Colonic mucosa (tissue), 4 donors: ENCODE measurements around the gene JAKMIP2. TPM values are rescaled to one million over a fixed set of nuclear protein-coding genes. Genes with fewer than 3 reads are reported as not detected.

Source experiments
- DNase-seq: peaks from one replicate; pipeline ENCODE4 v3.0.0-alpha.2; 2020
- H3K27ac ChIP-seq: fragments of 200-600 bp; one replicate; pipeline ENCODE4 v1.8.0; 2021
- H3K27me3 ChIP-seq: fragments of 200-600 bp; one replicate; pipeline ENCODE4 v1.8.0; 2021
- H3K36me3 ChIP-seq: fragments of 200-600 bp; one replicate; pipeline ENCODE4 v1.8.0; 2021
- H3K4me1 ChIP-seq: fragments of 200-600 bp; one replicate; pipeline ENCODE4 v1.8.0; 2021; ENCODE audit warnings: mild to moderate bottlenecking
- H3K4me3 ChIP-seq: fragments of 200-600 bp; one replicate; pipeline ENCODE4 v1.8.0; 2021
- H3K9ac ChIP-seq, 2 donors: one replicate each; pipeline ENCODE4 v1.7.0; 2013; ENCODE audit warnings: control low read depth in 2 of 2, low read depth in 2 of 2, low read length in 2 of 2
- H3K9me3 ChIP-seq: fragments of 200-600 bp; one replicate; pipeline ENCODE4 v1.8.0; 2021
- intact Hi-C: fragments of 100-400 bp; cut with DNase I; formaldehyde crosslinking; loops from one replicate; pipeline ENCODE4 v1.14.1; 2022
- total RNA-seq, 2 donors: library from RNA; stranded (reverse); fragmentation: NEBNext Ultra II Directional in 1 of 2; extraction: Animal tissue kit (Norgen Biotek cat#: 25700) in 1 of 2; gene quantifications; one replicate each; pipeline ENCODE4 v1.2.1, GENCODE V29; 2021
- TF ChIP-seq, protein P1 (sequence below): fragments of 200-600 bp; IDR thresholded peaks from one replicate; pipeline ENCODE4 v1.8.0; 2022; ENCODE audit warnings: antibody characterized with exemption, mild to moderate bottlenecking
- donor health status: healthy.
- donor health status: DM: no; HTN: no; CAD: no.
- donor health status: DM: no; HTN: no; CAD: no.

The JAKMIP2 gene
- total RNA-seq, 2 donors from 2014 or later, result 0.17 to 1.3 TPM

DNA sequence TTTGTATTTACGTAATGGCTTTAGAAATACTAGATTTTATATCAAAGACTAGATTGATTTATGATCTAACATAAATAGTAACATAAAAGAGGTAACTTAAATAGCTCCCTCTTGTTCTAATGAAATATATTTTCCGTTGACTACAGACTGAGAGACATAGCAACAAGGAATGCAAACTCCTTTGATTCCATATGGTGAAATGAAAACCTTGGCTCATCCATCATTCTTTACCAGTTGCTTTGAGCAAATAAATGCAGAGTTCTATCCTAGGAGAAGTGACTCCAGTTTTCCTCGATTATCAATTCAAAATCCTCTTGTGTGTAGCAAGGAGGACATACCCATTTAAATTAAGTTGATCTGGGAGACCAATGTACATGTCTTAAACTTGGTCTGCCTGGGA is 18.0 kb upstream of the JAKMIP2 start:
- no peak overlapping the region for H3K4me3 ChIP-seq
- intact Hi-C loops, result no loop called here
- no peak overlapping the region for H3K27ac ChIP-seq
- H3K36me3 ChIP-seq, result no peaks in the 10 kb centered on the region
- TF ChIP-seq, protein P1, sequence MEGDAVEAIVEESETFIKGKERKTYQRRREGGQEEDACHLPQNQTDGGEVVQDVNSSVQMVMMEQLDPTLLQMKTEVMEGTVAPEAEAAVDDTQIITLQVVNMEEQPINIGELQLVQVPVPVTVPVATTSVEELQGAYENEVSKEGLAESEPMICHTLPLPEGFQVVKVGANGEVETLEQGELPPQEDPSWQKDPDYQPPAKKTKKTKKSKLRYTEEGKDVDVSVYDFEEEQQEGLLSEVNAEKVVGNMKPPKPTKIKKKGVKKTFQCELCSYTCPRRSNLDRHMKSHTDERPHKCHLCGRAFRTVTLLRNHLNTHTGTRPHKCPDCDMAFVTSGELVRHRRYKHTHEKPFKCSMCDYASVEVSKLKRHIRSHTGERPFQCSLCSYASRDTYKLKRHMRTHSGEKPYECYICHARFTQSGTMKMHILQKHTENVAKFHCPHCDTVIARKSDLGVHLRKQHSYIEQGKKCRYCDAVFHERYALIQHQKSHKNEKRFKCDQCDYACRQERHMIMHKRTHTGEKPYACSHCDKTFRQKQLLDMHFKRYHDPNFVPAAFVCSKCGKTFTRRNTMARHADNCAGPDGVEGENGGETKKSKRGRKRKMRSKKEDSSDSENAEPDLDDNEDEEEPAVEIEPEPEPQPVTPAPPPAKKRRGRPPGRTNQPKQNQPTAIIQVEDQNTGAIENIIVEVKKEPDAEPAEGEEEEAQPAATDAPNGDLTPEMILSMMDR, result no peak
- H3K27me3 ChIP-seq, result no peaks in the 10 kb centered on the region
- no peaks in the 10 kb centered on the region for H3K4me1 ChIP-seq
- H3K9ac ChIP-seq, result no peak overlapping the region
- no peak for DNase-seq
- H3K9me3 ChIP-seq, result no peaks in the 10 kb centered on the region

DNA sequence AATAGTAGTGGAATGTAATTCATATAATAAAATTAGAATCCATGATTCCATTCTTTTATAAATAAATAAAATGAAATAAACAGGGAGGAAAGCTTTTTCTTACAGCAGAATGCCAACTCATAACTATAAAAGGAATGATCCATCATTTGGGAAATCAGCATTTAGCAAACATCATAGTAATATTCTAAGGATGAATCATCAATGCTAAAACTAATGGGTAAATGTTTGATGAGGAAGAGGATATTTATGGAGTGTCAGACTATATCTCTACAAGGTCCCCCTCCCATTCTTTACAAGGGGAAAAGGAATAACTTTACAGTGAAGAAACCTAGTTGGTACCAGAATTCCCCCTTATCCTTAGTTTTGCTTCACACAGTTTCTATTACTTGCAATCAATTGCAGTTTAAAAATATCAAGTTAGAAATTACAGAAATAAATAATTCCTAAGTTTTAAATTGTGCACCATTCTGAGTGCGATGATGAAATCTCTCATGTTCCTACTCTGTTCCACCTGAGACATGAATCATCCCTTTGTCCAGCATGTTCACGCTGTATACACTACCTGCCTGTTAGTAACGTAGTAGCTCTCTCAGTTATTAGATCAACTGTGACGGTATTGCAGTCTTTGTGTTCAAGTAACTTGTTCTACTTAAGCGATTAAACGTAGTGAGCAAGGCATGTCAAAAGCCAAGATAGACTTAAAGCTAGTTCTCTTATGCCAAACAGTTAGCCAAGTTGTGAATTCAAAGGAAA is 14.2 kb upstream of the JAKMIP2 start:
- no peak overlapping the region for H3K9ac ChIP-seq
- no peaks in the 10 kb centered on the region for H3K27me3 ChIP-seq
- H3K36me3 ChIP-seq, result no peaks in the 10 kb centered on the region
- intact Hi-C loops, result no loop called here
- H3K9me3 ChIP-seq, result no peaks in the 10 kb centered on the region
- H3K4me1 ChIP-seq, result no peaks in the 10 kb centered on the region
- no peak for DNase-seq
- TF ChIP-seq, protein P1, result no peak
- H3K27ac ChIP-seq, result no peak overlapping the region
- H3K4me3 ChIP-seq, result no peak overlapping the region

DNA sequence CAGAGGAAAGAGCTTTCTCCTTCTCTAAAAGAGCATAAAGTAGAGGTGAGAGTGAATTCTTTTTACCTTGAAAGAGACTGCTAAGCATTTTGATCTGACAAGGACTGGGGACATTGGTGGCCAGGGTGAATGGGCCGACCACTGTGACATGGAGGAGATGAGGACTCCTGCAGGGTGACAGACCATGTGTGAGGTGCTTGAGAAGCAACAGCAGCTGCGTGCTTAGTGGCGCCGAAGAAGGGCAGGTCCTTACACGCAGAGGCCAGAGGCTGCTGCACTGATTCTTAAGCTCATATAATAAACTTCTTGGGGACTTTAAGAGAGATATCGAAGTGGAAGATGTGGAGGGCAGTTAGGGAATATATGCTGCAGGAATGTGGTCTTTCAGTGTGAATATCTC is 8.7 kb upstream of the JAKMIP2 start:
- Histone ChIP-seq H3K27me3 (no peaks in the 10 kb centered on the region), H3K4me3 (no peak overlapping the region), H3K27ac (no peak overlapping the region), H3K36me3 (no peaks in the 10 kb centered on the region), H3K4me1 (no peaks in the 10 kb centered on the region), H3K9ac (no peak overlapping the region), H3K9me3 (no peaks in the 10 kb centered on the region)
- intact Hi-C loops, result no loop called here
- TF ChIP-seq, protein P1, result no peak
- no peak for DNase-seq

DNA sequence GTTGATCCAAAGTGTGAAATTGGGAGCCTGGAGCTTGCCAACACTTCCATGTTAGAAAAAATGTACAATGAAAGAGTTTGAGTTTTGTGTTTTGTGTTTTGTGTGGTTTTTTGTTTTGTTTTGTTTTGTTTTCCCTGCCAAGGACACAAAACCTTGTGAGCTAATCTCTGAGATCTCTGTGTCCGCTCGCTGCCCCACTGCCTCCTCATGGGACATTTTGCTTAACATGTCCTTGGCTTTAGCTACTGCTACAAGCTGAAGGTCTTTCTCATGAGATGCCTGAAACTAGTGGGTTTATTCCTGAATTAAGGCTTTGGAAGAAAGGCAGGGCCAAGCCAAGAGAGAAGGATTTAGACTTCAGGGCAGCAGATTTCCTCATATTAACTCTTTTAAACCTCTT is 7.3 kb upstream of the JAKMIP2 start:
- intact Hi-C loops, result no loop called here
- TF ChIP-seq, protein P1, result no peak
- Histone ChIP-seq H3K27ac (no peak overlapping the region), H3K4me1 (no peaks in the 10 kb centered on the region), H3K4me3 (no peak overlapping the region), H3K36me3 (no peaks in the 10 kb centered on the region), H3K9me3 (no peaks in the 10 kb centered on the region), H3K9ac (no peak overlapping the region), H3K27me3 (no peaks in the 10 kb centered on the region)
- DNase-seq, result no peak

DNA sequence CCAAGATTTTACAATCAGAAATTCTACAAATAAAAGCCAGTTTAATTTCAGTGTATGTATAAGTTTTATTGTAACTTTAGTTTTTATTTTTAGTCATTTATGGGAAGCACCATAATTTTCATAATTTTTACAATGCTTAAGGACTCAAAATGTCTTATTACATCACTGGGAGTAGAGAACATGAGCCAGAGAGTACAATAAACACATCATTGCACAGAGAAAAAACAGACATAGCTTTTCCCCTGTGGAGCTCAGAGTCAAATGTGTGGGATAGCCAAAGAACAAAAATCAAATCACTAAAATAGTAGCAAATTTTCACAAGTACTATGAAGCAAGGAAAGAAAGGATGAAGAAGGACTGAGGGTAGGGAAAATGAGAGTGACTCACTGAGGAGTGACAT is 5.5 kb upstream of the JAKMIP2 start:
- Histone ChIP-seq H3K27ac (no peak overlapping the region), H3K4me3 (no peak overlapping the region), H3K4me1 (no peaks in the 10 kb centered on the region), H3K9me3 (no peaks in the 10 kb centered on the region), H3K27me3 (no peaks in the 10 kb centered on the region), H3K36me3 (no peaks in the 10 kb centered on the region), H3K9ac (no peak overlapping the region)
- TF ChIP-seq, protein P1, result no peak
- no peak for DNase-seq
- intact Hi-C loops, result no loop called here
